Neural progenitor cell (in vitro differentiated cells): ENCODE results near the gene RNF10.

Experiments
- EZH2phosphoT487 ChIP-seq: fragments of 200-600 bp; sonication (generic); IDR thresholded peaks from 2 replicates; pipeline ENCODE4 v1.6.1; 2017; ENCODE audit warnings: antibody characterized with exemption
- TF ChIP-seq, protein P1 (sequence below): fragments of 200-600 bp; sonication (generic); IDR thresholded peaks from 2 replicates; pipeline ENCODE4 v1.5.1; 2017; ENCODE audit warnings: antibody characterized with exemption, mild to moderate bottlenecking

DNA sequence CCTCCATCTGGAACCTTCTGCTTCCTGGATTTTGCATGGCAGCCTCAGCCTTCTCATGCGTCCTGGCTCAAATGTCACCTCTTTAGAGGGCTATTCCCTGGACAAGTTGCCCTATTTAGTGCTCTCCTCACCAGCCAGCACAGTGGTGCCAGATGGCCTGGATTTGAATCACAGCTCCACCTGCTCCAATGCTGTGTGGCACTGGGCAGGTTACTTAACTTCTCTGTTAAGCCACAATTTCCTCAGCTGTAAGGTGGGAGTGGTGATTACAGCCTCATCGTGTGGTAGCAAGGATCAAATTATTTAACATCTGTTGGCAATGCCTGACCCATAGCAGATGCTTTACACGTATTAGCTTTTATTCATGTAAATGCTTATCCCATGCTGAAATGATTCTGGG, 63.7 kb downstream of the RNF10 start:
- TF ChIP-seq, protein P1, sequence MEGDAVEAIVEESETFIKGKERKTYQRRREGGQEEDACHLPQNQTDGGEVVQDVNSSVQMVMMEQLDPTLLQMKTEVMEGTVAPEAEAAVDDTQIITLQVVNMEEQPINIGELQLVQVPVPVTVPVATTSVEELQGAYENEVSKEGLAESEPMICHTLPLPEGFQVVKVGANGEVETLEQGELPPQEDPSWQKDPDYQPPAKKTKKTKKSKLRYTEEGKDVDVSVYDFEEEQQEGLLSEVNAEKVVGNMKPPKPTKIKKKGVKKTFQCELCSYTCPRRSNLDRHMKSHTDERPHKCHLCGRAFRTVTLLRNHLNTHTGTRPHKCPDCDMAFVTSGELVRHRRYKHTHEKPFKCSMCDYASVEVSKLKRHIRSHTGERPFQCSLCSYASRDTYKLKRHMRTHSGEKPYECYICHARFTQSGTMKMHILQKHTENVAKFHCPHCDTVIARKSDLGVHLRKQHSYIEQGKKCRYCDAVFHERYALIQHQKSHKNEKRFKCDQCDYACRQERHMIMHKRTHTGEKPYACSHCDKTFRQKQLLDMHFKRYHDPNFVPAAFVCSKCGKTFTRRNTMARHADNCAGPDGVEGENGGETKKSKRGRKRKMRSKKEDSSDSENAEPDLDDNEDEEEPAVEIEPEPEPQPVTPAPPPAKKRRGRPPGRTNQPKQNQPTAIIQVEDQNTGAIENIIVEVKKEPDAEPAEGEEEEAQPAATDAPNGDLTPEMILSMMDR = no peak
- TF ChIP-seq EZH2phosphoT487 = no peak
